GM18870 (cell line): Measurements from ENCODE around the gene CENPT.
"Not testable (repeated sequence)": the region's sequence is repeated elsewhere in the genome, so short reads cannot be mapped to it uniquely, and the experiment has no call there.

ENCODE experiments used
- ATAC-seq: cut with Tn5 transposase; IDR thresholded peaks from one replicate; pipeline ENCODE4 v1.9.1; 2021; ENCODE audit warnings: moderate library complexity; ENCODE audit not compliant: unreplicated experiment

The CENPT gene

GRCh38 chr16:67877064-67877463 lies 29.6 kb upstream of the CENPT start:
- no peak for ATAC-seq

GRCh38 chr16:67874372-67874771 lies 26.9 kb upstream of the CENPT start:
- no peak for ATAC-seq

- no peak for ATAC-seq
Measured at GRCh38 chr16:67873435-67874370, 26.2 kb upstream of the CENPT start.

GRCh38 chr16:67872631-67873434 lies 25.3 kb upstream of the CENPT start, which contains the start of gene EDC4:
Gene EDC4 (plus strand): TSS chr16:67873052. CDS start chr16:67873262, 210 bp downstream.
- ATAC-seq: no peak

- no peak for ATAC-seq
Measured at GRCh38 chr16:67872131-67872630, 24.7 kb upstream of the CENPT start.

GRCh38 chr16:67871256-67871655 lies 23.8 kb upstream of the CENPT start:
- ATAC-seq: no peak

- no peak for ATAC-seq
Measured at GRCh38 chr16:67869653-67870052, 22.2 kb upstream of the CENPT start.

- ATAC-seq: no peak
Measured at GRCh38 chr16:67868290-67868689, 20.8 kb upstream of the CENPT start.

- no peak for ATAC-seq
Measured at GRCh38 chr16:67865318-67865717, 17.8 kb upstream of the CENPT start.

GRCh38 chr16:67864594-67864993 lies 17.1 kb upstream of the CENPT start:
- ATAC-seq: no peak

- not testable (repeated sequence) for ATAC-seq
Measured at GRCh38 chr16:67864044-67864443, 16.6 kb upstream of the CENPT start.

GRCh38 chr16:67862623-67863583 lies 15.4 kb upstream of the CENPT start:
- ATAC-seq: no peak

- no peak for ATAC-seq
Measured at GRCh38 chr16:67861877-67862276, 14.4 kb upstream of the CENPT start.

GRCh38 chr16:67860589-67861398 lies 13.3 kb upstream of the CENPT start:
- no peak for ATAC-seq

- ATAC-seq: no peak
Measured at GRCh38 chr16:67858500-67858899, 11.0 kb upstream of the CENPT start.

GRCh38 chr16:67857547-67858233 lies 10.2 kb upstream of the CENPT start:
- no peak for ATAC-seq

- ATAC-seq: no peak
Measured at GRCh38 chr16:67856927-67857546, 9.5 kb upstream of the CENPT start.

GRCh38 chr16:67855789-67856188 lies 8.3 kb upstream of the CENPT start:
- no peak for ATAC-seq

GRCh38 chr16:67853670-67854069 lies 6.2 kb upstream of the CENPT start:
- ATAC-seq: no peak
